IMR-90 (cell line): ENCODE measurements around the gene CROCC. TPM values are rescaled to one million over a fixed set of nuclear protein-coding genes. Genes with fewer than 3 reads are reported as not detected.

Experiments
- ATAC-seq: fragments of 200-7000 bp; cut with Tn5 transposase; 2 replicates; pipeline ENCODE4 v1.9.1; 2020; ENCODE audit warnings: low read depth, mild to moderate bottlenecking, moderate library complexity
- BruUV-seq: library from RNA; stranded (reverse); fragments of 400-500 nt; replicated peaks from 2 replicates; lab custom pipeline; 2021; lab: Mats Ljungman, UMichigan
- CTCF ChIA-PET: fragments of 300-600 bp; formaldehyde crosslinking; extraction: SDS; loops from one replicate; lab custom pipeline; 2021; ENCODE audit warnings: antibody characterized with exemption; lab: Yijun Ruan, JAX
- POLR2A ChIA-PET: fragments of 300-600 bp; sonication (Branson Sonifier 250); formaldehyde crosslinking; loops from one replicate; lab custom pipeline; 2022; ENCODE audit warnings: antibody characterized with exemption; ENCODE audit not compliant: unreplicated experiment; lab: Charles Lee
- DNase-seq: peaks from one replicate; pipeline ENCODE4 v3.0.0; 2013
- H2AFZ ChIP-seq: replicated peaks from 2 replicates; pipeline ENCODE3; 2013; ENCODE audit warnings: low read length, mild to moderate bottlenecking; ENCODE audit not compliant: poor library complexity
- H2AK5ac ChIP-seq: 2 replicates; pipeline ENCODE4 v1.6.1; 2013; ENCODE audit warnings: low read depth, low read length, inconsistent platforms
- H2AK9ac ChIP-seq: replicated peaks from 2 replicates; pipeline ENCODE3; 2013; ENCODE audit warnings: mild to moderate bottlenecking, low read depth, low read length, moderate library complexity; ENCODE audit not compliant: poor library complexity
- H2BK120ac ChIP-seq: 2 replicates; pipeline ENCODE4 v1.6.1; 2013; ENCODE audit warnings: low read depth, low read length, inconsistent platforms
- H2BK15ac ChIP-seq: 3 replicates; pipeline ENCODE4 v1.6.1; 2013; ENCODE audit warnings: low read depth, low read length, inconsistent platforms
- H2BK20ac ChIP-seq: 2 replicates; pipeline ENCODE4 v1.6.1; 2013; ENCODE audit warnings: low read depth, mild to moderate bottlenecking, inconsistent platforms, low read length, moderate library complexity
- H2BK5ac ChIP-seq: 2 replicates; pipeline ENCODE4 v1.6.1; 2013; ENCODE audit warnings: mild to moderate bottlenecking, low read depth, low read length, inconsistent platforms; ENCODE audit not compliant: poor library complexity, severe bottlenecking
- H3K14ac ChIP-seq: replicated peaks from 2 replicates; pipeline ENCODE4 v1.6.1; 2013; ENCODE audit warnings: low read depth, low read length, inconsistent platforms
- H3K18ac ChIP-seq: 2 replicates; pipeline ENCODE4 v1.6.1; 2013; ENCODE audit warnings: low read depth, low read length, control low read depth
- H3K23ac ChIP-seq: 2 replicates; pipeline ENCODE4 v1.6.1; 2013; ENCODE audit warnings: low read depth, low read length, inconsistent platforms
- H3K27ac ChIP-seq: 2 replicates; pipeline ENCODE4 v1.5.1; 2013; ENCODE audit warnings: mild to moderate bottlenecking, control low read depth, low read length; ENCODE audit not compliant: insufficient read depth
- H3K27me3 ChIP-seq: 2 replicates; pipeline ENCODE4 v1.6.1; 2013; ENCODE audit warnings: low read length; ENCODE audit not compliant: control insufficient read depth, insufficient read depth
- H3K36me3 ChIP-seq: 2 replicates; pipeline ENCODE4 v1.6.1; 2013; ENCODE audit warnings: low read length, mixed read lengths; ENCODE audit not compliant: control insufficient read depth, insufficient read depth
- H3K4ac ChIP-seq: 2 replicates; pipeline ENCODE4 v1.6.1; 2013; ENCODE audit warnings: low read depth, low read length, inconsistent platforms
- H3K4me1 ChIP-seq: 2 replicates; pipeline ENCODE4 v1.6.1; 2013; ENCODE audit warnings: low read length, mixed read lengths; ENCODE audit not compliant: control insufficient read depth, insufficient read depth
- H3K4me2 ChIP-seq: 2 replicates; pipeline ENCODE4 v1.6.1; 2013; ENCODE audit warnings: low read depth, mild to moderate bottlenecking, control low read depth, low read length, moderate library complexity
- H3K4me3 ChIP-seq: 2 replicates; pipeline ENCODE4 v1.5.1; 2013; ENCODE audit warnings: low read depth, mild to moderate bottlenecking, control low read depth, low read length, moderate library complexity; ENCODE audit not compliant: insufficient read depth
- H3K56ac ChIP-seq: 2 replicates; pipeline ENCODE4 v1.6.1; 2013; ENCODE audit warnings: low read length, inconsistent platforms; ENCODE audit not compliant: insufficient read depth; ENCODE audit errors: extremely low read depth
- H3K79me1 ChIP-seq, 2 experiments: 2 replicates each; pipeline ENCODE4 v1.6.1; 2013; ENCODE audit warnings: low read length in 2 of 2, inconsistent platforms in 1 of 2, low read depth in 1 of 2
- H3K9ac ChIP-seq: 2 replicates; pipeline ENCODE4 v1.6.1; 2013; ENCODE audit warnings: low read depth, low read length, control low read depth
- H3K9me1 ChIP-seq: 2 replicates; pipeline ENCODE4 v1.6.1; 2013; ENCODE audit warnings: low read length, inconsistent platforms; ENCODE audit not compliant: insufficient read depth
- H3K9me3 ChIP-seq: 2 replicates; pipeline ENCODE4 v1.6.1; 2013; ENCODE audit warnings: low read length; ENCODE audit not compliant: control insufficient read depth, insufficient read depth
- H4K20me1 ChIP-seq: 2 replicates; pipeline ENCODE4 v1.6.1; 2013; ENCODE audit warnings: low read length, inconsistent platforms; ENCODE audit not compliant: insufficient read depth
- H4K5ac ChIP-seq: 2 replicates; pipeline ENCODE4 v1.6.1; 2013; ENCODE audit warnings: mild to moderate bottlenecking, low read depth, low read length, control low read depth
- H4K8ac ChIP-seq, 2 experiments: 2 replicates each; pipeline ENCODE4 v1.6.1; 2013; ENCODE audit warnings: low read depth in 2 of 2, low read length in 2 of 2, control low read depth in 1 of 2, inconsistent platforms in 1 of 2
- H4K91ac ChIP-seq: 2 replicates; pipeline ENCODE4 v1.6.1; 2013; ENCODE audit warnings: low read depth, low read length, inconsistent platforms; ENCODE audit not compliant: insufficient read depth
- MAZ ChIP-seq: IDR thresholded peaks from 2 replicates; pipeline ENCODE4 v1.6.1; 2012; ENCODE audit warnings: low read depth, mild to moderate bottlenecking, low read length, improper control_type of control experiment, moderate library complexity, borderline replicate concordance
- NFE2L2 ChIP-seq: fragments of 150-350 bp; IDR thresholded peaks from 2 replicates; pipeline ENCODE4 v1.6.1; 2016; ENCODE audit warnings: low read depth, mild to moderate bottlenecking, low read length
- POLR2A ChIP-seq: IDR thresholded peaks from 2 replicates; pipeline ENCODE4 v1.6.1; 2012; ENCODE audit warnings: mild to moderate bottlenecking, low read depth, low read length
- RFX5 ChIP-seq: IDR thresholded peaks from 2 replicates; pipeline ENCODE4 v1.8.0; 2012; ENCODE audit warnings: low read depth, mild to moderate bottlenecking, low read length, moderate library complexity
- SMC3 ChIP-seq: fragments of 150-350 bp; IDR thresholded peaks from 2 replicates; pipeline ENCODE4 v1.6.1; 2016; ENCODE audit warnings: low read depth, mild to moderate bottlenecking, antibody characterized with exemption, low read length, moderate library complexity
- WGBS, 2 experiments: methylation state at CpG; one replicate each; pipeline versions ENCODE4 v1.1.5 to v1.1.7; 2013; ENCODE audit warnings: missing lambda C conversion rate in 2 of 2; ENCODE audit not compliant: insufficient read length in 1 of 2; ENCODE audit errors: extremely low coverage in 2 of 2; 5-methylcytosine and 5-hydroxymethylcytosine counted together
- dilution Hi-C: fragments of 300-500 bp; cut with HindIII; formaldehyde crosslinking; loops from one replicate; pipeline ENCODE4 v1.14.3; 2018; ENCODE audit warnings: low sequenced_read_pairs; ENCODE audit not compliant: unreplicated experiment
- in situ Hi-C: fragments of 300-500 bp; cut with MboI; formaldehyde crosslinking; loops from 3 replicates; pipeline ENCODE4 v1.14.3; 2019; ENCODE audit warnings: low sequenced_read_pairs, inconsistent platforms, mixed read lengths
- intact Hi-C: fragments of 100-400 bp; cut with micrococcal nuclease; formaldehyde crosslinking; loops from 2 replicates; pipeline ENCODE4 v1.10.0; 2022
- polyA plus RNA-seq, 3 experiments: library from polyadenylated mRNA; depleted of rRNA; stranded (reverse); fragments of >200 nt; gene quantifications; 2 replicates each; pipeline ENCODE4 v1.2.3, GENCODE V29; 2012; ENCODE audit warnings: low replicate concordance in 1 of 3
- total RNA-seq: library from RNA; depleted of rRNA; stranded (reverse); fragments of >200 nt; gene quantifications from 2 replicates; pipeline ENCODE4 v1.2.3, GENCODE V29; 2012

CROCC gene
- total and polyA plus RNA-seq, 2 of the 4 experiments (the other 2 are of a cell fraction): 7.5 to 13.7 TPM

- H2BK15ac ChIP-seq: no peak overlapping the region
- H4K20me1 ChIP-seq: no peaks in the 10 kb centered on the region
- H3K4ac ChIP-seq: no peak overlapping the region
- H4K91ac ChIP-seq: no peak overlapping the region
- H2BK120ac ChIP-seq: no peak overlapping the region
- no peak overlapping the region for H4K5ac ChIP-seq
- 100% methylated on average over 1 of the region's 23 CpGs; no CpG with 5 or more reads in 1 of the 2 experiments for WGBS, 2 experiments
- H3K9me1 ChIP-seq: no peaks in the 10 kb centered on the region
- ATAC-seq: no peak
- H3K56ac ChIP-seq: no peak overlapping the region
- dilution Hi-C loops: no loop called here
- no peaks in the 10 kb centered on the region for H3K27me3 ChIP-seq
- TF ChIP-seq MAZ: no peak
- no peak for TF ChIP-seq NFE2L2
- no peak for TF ChIP-seq POLR2A
- TF ChIP-seq SMC3: no peak
- TF ChIP-seq RFX5: no peak
- no peak overlapping the region for H3K18ac ChIP-seq
- H3K4me2 ChIP-seq: no peak overlapping the region
- no peak overlapping the region for H3K27ac ChIP-seq
- H2BK5ac ChIP-seq: no peak overlapping the region
- in situ Hi-C loops: no loop called here
- no peak overlapping the region for H2BK20ac ChIP-seq
- intact Hi-C loops: no loop called here
- ChIA-PET POLR2A (no interaction called here), CTCF (no interaction called here)
- H3K9me3 ChIP-seq: no peaks in the 10 kb centered on the region
- peaks cover 13% of the 10 kb centered on the region for H3K36me3 ChIP-seq
- no peak overlapping the region for H2AFZ ChIP-seq
- no peak overlapping the region for H3K9ac ChIP-seq
- no TSS peak for BruUV-seq
- no peak overlapping the region for H3K14ac ChIP-seq
- no peak overlapping the region for H2AK9ac ChIP-seq
- H4K8ac ChIP-seq: no peak overlapping the region
- no peaks in the 10 kb centered on the region for H3K79me1 ChIP-seq
- H3K23ac ChIP-seq: no peak overlapping the region
- no peak overlapping the region for H2AK5ac ChIP-seq
- H3K4me3 ChIP-seq: no peak overlapping the region
- peaks cover 2% of the 10 kb centered on the region; the same call in 1 of the 2 replicates for H3K4me1 ChIP-seq
- no peak for DNase-seq
Measured at GRCh38 chr1:16986560-16986959, 64.8 kb downstream of the CROCC start.
